ENCODE measurements around the gene HS6ST2. TPM values are rescaled to one million over a fixed set of nuclear protein-coding genes. Genes with fewer than 3 reads are reported as not detected.

The HS6ST2 gene
- polyA plus RNA-seq, 1 of the 3 experiments (the other 2 are of a cell fraction): 0.05 TPM

DNA sequence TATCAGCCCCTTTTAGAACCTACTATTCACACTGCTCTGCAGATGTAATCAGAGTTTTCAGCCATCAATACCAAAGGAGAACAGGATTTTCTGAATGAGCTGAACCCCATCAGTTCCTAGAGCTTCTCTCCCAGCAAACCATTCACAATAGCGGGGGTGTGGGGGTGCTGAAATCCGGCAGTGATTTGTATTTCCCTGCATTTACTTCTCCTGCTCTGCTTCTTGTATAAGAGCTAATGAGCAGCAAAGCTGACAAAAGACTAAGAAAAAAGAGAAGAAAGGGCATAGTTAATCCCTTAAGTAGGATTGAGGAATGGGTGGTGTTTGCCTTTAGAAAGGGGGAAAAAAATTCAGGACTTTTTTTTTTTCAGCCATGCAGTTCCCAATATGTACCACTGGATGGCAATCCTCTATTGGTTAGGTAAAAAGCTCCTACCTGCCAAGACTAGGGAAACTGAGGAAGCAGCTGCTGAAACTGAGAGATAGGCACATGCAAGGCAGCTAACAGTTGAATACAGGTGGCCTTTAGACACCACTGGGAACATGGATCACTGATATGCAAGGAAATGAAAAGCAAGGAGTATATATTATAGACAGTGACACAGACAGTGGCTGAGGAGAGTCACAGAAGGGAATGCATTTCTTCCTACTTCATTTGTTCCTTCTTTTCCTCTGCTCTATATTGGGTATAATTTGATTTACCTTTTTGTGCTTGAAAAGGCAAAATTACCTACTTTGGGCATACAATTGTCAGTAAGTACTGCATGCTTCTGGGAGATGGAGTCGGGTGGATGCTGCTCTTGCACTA is 217.9 kb downstream of the HS6ST2 start:
- ChIA-PET POLR2A (no interaction called here), CTCF (interaction anchor here (0.6 to 3.4 kb wide), 20 partner anchors 8 to 878 kb away, joined by 3 to 24 read pairs (median 4); no protein-coding TSS in a partner anchor)
- H3K9me3 ChIP-seq: no peaks in the 10 kb centered on the region

GRCh38 chrX:132738951-132739350 is 219.5 kb downstream of the HS6ST2 start:
- H4K20me1 ChIP-seq (ENCODE audit: insufficient read depth): no peaks in the 10 kb centered on the region
- no peaks in the 10 kb centered on the region; the same call in 1 of the 2 replicates for H3K27me3 ChIP-seq (ENCODE audit: insufficient read depth)
- H3K4me1 ChIP-seq (ENCODE audit: control insufficient read depth in 1 of 2, insufficient read depth in 2 of 2, low read depth in 1 of 2, low read length in 1 of 2): peaks cover 0 to 3% of the 10 kb centered on the region in 2 experiments; a peak in 1 of 4 replicates
- H3K36me3 ChIP-seq (replicated peaks in 1 of 2; ENCODE audit: control insufficient read depth in 1 of 2, insufficient read depth in 2 of 2, low read length in 1 of 2): no peaks in the 10 kb centered on the region
- H3K9ac ChIP-seq: no peak overlapping the region
- no peak for DNase-seq
- POLR2A ChIA-PET: no interaction called here
- H3K4me3 ChIP-seq (ENCODE audit: low read depth in 2 of 2, low read length in 1 of 2): no peak overlapping the region
- no peaks in the 10 kb centered on the region for H3K9me2 ChIP-seq
- H3K9me3 ChIP-seq: no peaks in the 10 kb centered on the region
- H3K27ac ChIP-seq (ENCODE audit: low read depth in 2 of 2, low read length in 1 of 2): no peak overlapping the region
- WGBS (ENCODE audit: low lambda C conversion rate): 34% methylated on average over 6 of the region's 6 CpGs
- H2AFZ ChIP-seq (ENCODE audit: low read depth): no peak overlapping the region
- H3F3A ChIP-seq (replicated peaks; ENCODE audit: insufficient read depth): no peaks in the 10 kb centered on the region
- CTCF ChIA-PET: interaction anchor here (0.7 to 3.4 kb wide), 2 partner anchors 11 to 515 kb away, joined by 4 to 24 read pairs; no protein-coding TSS in a partner anchor
- no peaks in the 10 kb centered on the region for H3K79me2 ChIP-seq (ENCODE audit: insufficient read depth)
- no peak overlapping the region for H3K4me2 ChIP-seq
- TF ChIP-seq USF2 (IDR thresholded peaks at IDR 0.05; ENCODE audit: borderline replicate concordance, low read depth, low read length) (no peak), FOXM1 (IDR thresholded peaks at IDR 0.05; ENCODE audit: low read depth) (no peak), YY1 (IDR thresholded peaks at IDR 0.05; ENCODE audit: low read depth) (no peak), RAD21 (IDR thresholded peaks at IDR 0.05; ENCODE audit: low read length) (no peak), GABPA (IDR thresholded peaks at IDR 0.05; ENCODE audit: low read depth) (no peak), GATA2 (CRISPR knock-in tag; IDR thresholded peaks at IDR 0.05) (no peak), PBX3 (IDR thresholded peaks at IDR 0.05) (no peak), SIN3A (IDR thresholded peaks at IDR 0.05; ENCODE audit: borderline replicate concordance, low read depth, low read length) (no peak), CHD2 (IDR thresholded peaks at IDR 0.05; ENCODE audit: low read length, partially characterized antibody) (no peak), MAX (IDR thresholded peaks at IDR 0.05; ENCODE audit: low read depth) (no peak), TCF12 (IDR thresholded peaks at IDR 0.05) (no peak), RFX5 (IDR thresholded peaks at IDR 0.05; ENCODE audit: low read length) (no peak), SMC3 (IDR thresholded peaks at IDR 0.05; ENCODE audit: low read depth, low read length) (no peak), TAF1 (IDR thresholded peaks at IDR 0.05; ENCODE audit: borderline replicate concordance, low read depth, low read length) (no peak)

More for the DNA sequence above, 217.9 kb downstream of the HS6ST2 start:
- Histone ChIP-seq H3K79me2 (ENCODE audit: insufficient read depth) (no peaks in the 10 kb centered on the region), H3K27ac (ENCODE audit: low read depth in 2 of 2, low read length in 1 of 2) (no peak overlapping the region), H3K36me3 (replicated peaks in 1 of 2; ENCODE audit: control insufficient read depth in 1 of 2, insufficient read depth in 2 of 2, low read length in 1 of 2) (no peaks in the 10 kb centered on the region), H3K4me2 (no peak overlapping the region), H3K27me3 (ENCODE audit: insufficient read depth) (no peaks in the 10 kb centered on the region; the same call in 1 of the 2 replicates), H3K9ac (no peak overlapping the region), H4K20me1 (ENCODE audit: insufficient read depth) (no peaks in the 10 kb centered on the region), H2AFZ (ENCODE audit: low read depth) (no peak overlapping the region), H3K4me3 (ENCODE audit: low read depth in 2 of 2, low read length in 1 of 2) (no peak overlapping the region; a peak in 1 of 4 replicates), H3K9me2 (no peaks in the 10 kb centered on the region), H3K4me1 (ENCODE audit: control insufficient read depth in 1 of 2, insufficient read depth in 2 of 2, low read depth in 1 of 2, low read length in 1 of 2) (peaks cover 0 to 3% of the 10 kb centered on the region in 2 experiments; a peak in 1 of 4 replicates), H3F3A (replicated peaks; ENCODE audit: insufficient read depth) (no peaks in the 10 kb centered on the region)
- TF ChIP-seq SMC3 (IDR thresholded peaks at IDR 0.05; ENCODE audit: low read depth, low read length) (peak; percentile 26; the same call in 1 of the 2 replicates), PBX3 (IDR thresholded peaks at IDR 0.05) (no peak), RAD21 (IDR thresholded peaks at IDR 0.05; ENCODE audit: low read length) (peak; percentile 64), CTCF (IDR thresholded peaks at IDR 0.05) (peak; percentile 67)
- WGBS (ENCODE audit: low lambda C conversion rate): 32% methylated on average over 3 of the region's 3 CpGs
- DNase-seq: peak; percentile 25

All from SK-N-SH (cell line).